Thyroid gland (tissue), 4 donors: Measurements from ENCODE around the gene TMEM164. TPM values are rescaled to one million over a fixed set of nuclear protein-coding genes. Genes with fewer than 3 reads are reported as not detected.
A peak's percentile ranks its signal among the peaks of the same experiment; 100 is the strongest.

ENCODE experiments used
- DNase-seq, 2 donors: peaks; one replicate each; pipeline ENCODE4 v3.0.0-alpha.2; 2019
- H3K27ac ChIP-seq, 3 donors: fragments of 200-600 bp; sonication (generic); 1 replicate in 2 of 3; 2 replicates in 1 of 3; pipeline ENCODE4 v1.5.1; 2016 to 2019; ENCODE audit warnings: mild to moderate bottlenecking in 1 of 3, moderate library complexity in 1 of 3
- H3K27me3 ChIP-seq: fragments of 200-600 bp; sonication (generic); one replicate; pipeline ENCODE4 v1.5.1; 2019
- H3K36me3 ChIP-seq, 2 donors: fragments of 200-600 bp; sonication (generic); one replicate each; pipeline ENCODE4 v1.5.1; 2016 to 2019
- H3K4me1 ChIP-seq, 2 donors: fragments of 200-600 bp; sonication (generic); one replicate each; pipeline ENCODE4 v1.5.1; 2017 to 2019
- H3K4me3 ChIP-seq, 3 donors: fragments of 200-600 bp; sonication (generic); replicated peaks in 1 of 3; 1 replicate in 2 of 3; 2 replicates in 1 of 3; pipeline ENCODE4 v1.5.1; 2016; ENCODE audit warnings: mild to moderate bottlenecking in 1 of 3
- H3K9me3 ChIP-seq: fragments of 200-600 bp; sonication (generic); one replicate; pipeline ENCODE4 v1.5.1; 2017
- CTCF ChIP-seq, 6 experiments: fragments of 200-600 bp in 3 of 6; fragments of 450-650 bp in 3 of 6; sonication (generic) in 3 of 6; IDR thresholded peaks; one replicate each; pipeline ENCODE4 v1.5.1; 2016 to 2019; ENCODE audit warnings: antibody characterized with exemption in 6 of 6, mild to moderate bottlenecking in 2 of 6, inconsistent platforms in 1 of 6, moderate library complexity in 1 of 6
- POLR2A ChIP-seq, 2 donors: fragments of 450-650 bp; IDR thresholded peaks; one replicate each; pipeline ENCODE4 v1.6.1; 2017; ENCODE audit warnings: antibody characterized with exemption in 2 of 2, mild to moderate bottlenecking in 2 of 2, moderate library complexity in 1 of 2
- WGBS, 2 donors: methylation state at CpG; one replicate each; pipeline ENCODE4 v1.1.5; 2017; 5-methylcytosine and 5-hydroxymethylcytosine counted together
- intact Hi-C: fragments of 100-400 bp; cut with DNase I; formaldehyde crosslinking; loops from one replicate; pipeline ENCODE4 v1.15.1; 2023
- total RNA-seq, 4 donors: library from RNA; depleted of rRNA; stranded (reverse); fragments of >200 nt; gene quantifications; one replicate each; pipeline ENCODE4 v1.2.3, GENCODE V29; 2016

The TMEM164 gene
- total RNA-seq, 4 donors from 2014 or later = 28.8 to 40.0 (median 33.8) TPM

- 78 to 94% methylated on average over 1 of the region's 1 CpG for WGBS, 2 donors
- no peak for DNase-seq
- Histone ChIP-seq H3K27ac (no peak overlapping the region), H3K27me3 (no peaks in the 10 kb centered on the region), H3K4me1 (peaks cover 0 to under 1% of the 10 kb centered on the region in 2 donors), H3K9me3 (no peaks in the 10 kb centered on the region), H3K36me3 (no peaks in the 10 kb centered on the region), H3K4me3 (no peak overlapping the region)
- TF ChIP-seq POLR2A (IDR thresholded peaks at IDR 0.05) (no peak), CTCF (IDR thresholded peaks at IDR 0.05) (no peak)
- intact Hi-C loops = no loop called here
These were observed 100.4 kb downstream of the TMEM164 start for GRCh38 chrX:110103344-110103743.

GRCh38 chrX:110104078-110104477 lies 101.2 kb downstream of the TMEM164 start:
- 96% methylated on average over 3 of the region's 3 CpGs for WGBS, 2 donors
- no peak for DNase-seq
- no peaks in the 10 kb centered on the region for H3K9me3 ChIP-seq
- no peaks in the 10 kb centered on the region for H3K27me3 ChIP-seq
- no peak for TF ChIP-seq CTCF (IDR thresholded peaks at IDR 0.05)
- no peak for TF ChIP-seq POLR2A (IDR thresholded peaks at IDR 0.05)
- intact Hi-C loops = no loop called here
- H3K36me3 ChIP-seq = no peaks in the 10 kb centered on the region
- no peak overlapping the region for H3K27ac ChIP-seq
- H3K4me1 ChIP-seq = no peaks in the 10 kb centered on the region
- H3K4me3 ChIP-seq = no peak overlapping the region

GRCh38 chrX:110108381-110108821 lies 105.5 kb downstream of the TMEM164 start:
- H3K9me3 ChIP-seq = no peaks in the 10 kb centered on the region
- WGBS, 2 donors = 63 to 81% methylated on average over 3 of the region's 3 CpGs
- TF ChIP-seq POLR2A (IDR thresholded peaks at IDR 0.05) (no peak), CTCF (IDR thresholded peaks at IDR 0.05) (no peak)
- no peak overlapping the region for H3K4me3 ChIP-seq
- DNase-seq = peak in 1 of 2 donors; percentile 21
- H3K27me3 ChIP-seq = no peaks in the 10 kb centered on the region
- intact Hi-C loops = no loop called here
- no peaks in the 10 kb centered on the region for H3K4me1 ChIP-seq
- no peaks in the 10 kb centered on the region for H3K36me3 ChIP-seq
- no peak overlapping the region for H3K27ac ChIP-seq

- 92% methylated on average over 4 of the region's 4 CpGs for WGBS, 2 donors
These were observed 111.4 kb downstream of the TMEM164 start for GRCh38 chrX:110114260-110114776.

More at GRCh38 chrX:110114260-110114776, 111.4 kb downstream of the TMEM164 start:
- Histone ChIP-seq H3K36me3 (no peaks in the 10 kb centered on the region), H3K4me3 (no peak overlapping the region), H3K4me1 (no peaks in the 10 kb centered on the region), H3K9me3 (no peaks in the 10 kb centered on the region), H3K27ac (no peak overlapping the region), H3K27me3 (no peaks in the 10 kb centered on the region)
- intact Hi-C loops = no loop called here
- TF ChIP-seq CTCF (IDR thresholded peaks at IDR 0.05) (no peak), POLR2A (IDR thresholded peaks at IDR 0.05) (no peak)
- DNase-seq = no peak
